K562 (cell line): ENCODE results near the gene IDUA. TPM values are rescaled to one million over a fixed set of nuclear protein-coding genes. Genes with fewer than 3 reads are reported as not detected.

Experiments used
- ATAC-seq: fragments of 200-7000 bp; cut with Tn5 transposase; 3 replicates; pipeline ENCODE4 v1.9.1; 2020; ENCODE audit warnings: moderate library complexity
- BruUV-seq: library from RNA; stranded (reverse); fragments of 400-500 nt; replicated peaks from 2 replicates; lab custom pipeline; 2021; lab: Mats Ljungman, UMichigan
- CTCF ChIA-PET: fragments of 300-600 bp; formaldehyde crosslinking; extraction: SDS; loops from one replicate; lab custom pipeline; 2021; ENCODE audit warnings: low intra/inter-chr PET ratio; lab: Yijun Ruan, JAX
- POLR2A ChIA-PET: fragments of 300-600, 350-650 bp; sonication (Branson Sonifier 250); formaldehyde crosslinking; extraction: SDS; loops from one replicate; lab custom pipeline; 2021; ENCODE audit warnings: antibody characterized with exemption, inconsistent platforms; lab: Yijun Ruan, JAX
- DNase-seq, 4 experiments: peaks; one replicate each; pipeline versions ENCODE4 v3.0.0 to v3.0.0-alpha.2; 2011 to 2018; ENCODE audit warnings: low spot score in 3 of 4, mixed read lengths in 3 of 4; ENCODE audit errors: extremely low read depth in 1 of 4
- FAIRE-seq: peaks from 2 replicates; lab custom pipeline; 2011; peaks lifted over from hg19 to GRCh38; lab: Jason Lieb, UNC
- H2AFZ ChIP-seq: 2 replicates; pipeline ENCODE4 v1.6.0; 2011; ENCODE audit warnings: low read depth, low read length, control low read depth, inconsistent platforms
- H3K27ac ChIP-seq: fragments of 200-600 bp; 3 replicates; pipeline ENCODE4 v1.8.0; 2011; ENCODE audit warnings: low read depth, mild to moderate bottlenecking, control low read depth, inconsistent platforms, low read length, moderate library complexity, mixed read lengths; ENCODE audit errors: extremely low read depth
- H3K27me3 ChIP-seq, 2 experiments: fragments of 300-600 bp in 1 of 2; 2 replicates in 1 of 2; 3 replicates in 1 of 2; pipeline versions ENCODE4 v1.6.0 to v1.8.0; 2011; ENCODE audit warnings: inconsistent platforms in 2 of 2, low read length in 2 of 2, mild to moderate bottlenecking in 1 of 2, mixed read lengths in 1 of 2, moderate library complexity in 1 of 2; ENCODE audit not compliant: control insufficient read depth in 2 of 2, insufficient read depth in 2 of 2
- H3K36me3 ChIP-seq: fragments of 300-600 bp; 3 replicates; pipeline ENCODE4 v1.8.0; 2011; ENCODE audit warnings: mild to moderate bottlenecking, low read length, inconsistent platforms; ENCODE audit not compliant: control insufficient read depth, insufficient read depth
- H3K4me1 ChIP-seq, 2 experiments: fragments of 200-600 bp in 1 of 2; replicated peaks in 1 of 2; 2 replicates in 1 of 2; 3 replicates in 1 of 2; pipeline versions ENCODE4 v1.5.1 to v1.8.0; 2011; ENCODE audit warnings: inconsistent platforms in 2 of 2, low read length in 2 of 2, mild to moderate bottlenecking in 1 of 2, mixed read lengths in 1 of 2, moderate library complexity in 1 of 2; ENCODE audit not compliant: control insufficient read depth in 2 of 2, insufficient read depth in 2 of 2
- H3K4me2 ChIP-seq: 2 replicates; pipeline ENCODE4 v1.6.1; 2011; ENCODE audit warnings: low read length, control low read depth, inconsistent platforms, mixed read lengths; ENCODE audit not compliant: insufficient read depth
- H3K4me3 ChIP-seq: fragments of 200-600 bp; sonication (generic), shearing (Covaris generic); 2 replicates; pipeline ENCODE4 v1.5.1; 2016; ENCODE audit warnings: control low read depth, inconsistent platforms
- H3K79me2 ChIP-seq: fragments of 200-600 bp; 3 replicates; pipeline ENCODE4 v1.8.0; 2011; ENCODE audit warnings: low read length, inconsistent platforms; ENCODE audit not compliant: control insufficient read depth, insufficient read depth
- H3K9ac ChIP-seq, 2 experiments: 2 replicates each; pipeline versions ENCODE4 v1.6.0 to v1.6.1; 2011; ENCODE audit warnings: low read depth in 2 of 2, low read length in 2 of 2, control low read depth in 1 of 2, inconsistent platforms in 1 of 2, mild to moderate bottlenecking in 1 of 2, mixed read lengths in 1 of 2; ENCODE audit not compliant: insufficient read depth in 1 of 2
- H3K9me1 ChIP-seq: one replicate; pipeline ENCODE4 v1.6.0; 2011; ENCODE audit warnings: inconsistent platforms, mild to moderate bottlenecking, low read length, moderate library complexity; ENCODE audit not compliant: control insufficient read depth, insufficient read depth
- H3K9me3 ChIP-seq: replicated peaks from 2 replicates; pipeline ENCODE4 v1.5.1; 2011; ENCODE audit warnings: low read depth, low read length, inconsistent platforms; ENCODE audit not compliant: control insufficient read depth, insufficient read depth
- H4K20me1 ChIP-seq: replicated peaks from 2 replicates; pipeline ENCODE4 v1.6.1; 2011; ENCODE audit warnings: low read length, inconsistent platforms, mixed read lengths; ENCODE audit not compliant: control insufficient read depth, insufficient read depth
- ARID2 ChIP-seq: fragments of 450-650 bp; IDR thresholded peaks from 2 replicates; pipeline ENCODE4 v1.6.1; 2017; ENCODE audit warnings: antibody characterized with exemption, mild to moderate bottlenecking
- GABPA ChIP-seq: fragments of 200-800 bp; sonication (Bioruptor generic); conservative IDR thresholded peaks from 2 replicates; pipeline ENCODE4 v1.6.1; 2016; ENCODE audit warnings: low read depth, missing genetic modification characterization, missing compliant biosample characterization
- GTF2A2 ChIP-seq: IDR thresholded peaks from 2 replicates; pipeline ENCODE4 v1.6.1; 2016; ENCODE audit warnings: mild to moderate bottlenecking, missing genetic modification characterization, missing compliant biosample characterization
- MAFG ChIP-seq: fragments of 450-650 bp; conservative IDR thresholded peaks from 2 replicates; pipeline ENCODE4 v1.6.1; 2016; ENCODE audit warnings: missing genetic modification characterization, missing compliant biosample characterization
- NR2F6 ChIP-seq: fragments of 450-650 bp; formaldehyde crosslinking; IDR thresholded peaks from 2 replicates; pipeline ENCODE4 v1.4.0; 2020; ENCODE audit warnings: mild to moderate bottlenecking
- THRAP3 ChIP-seq: fragments of 450-650 bp; IDR thresholded peaks from 2 replicates; pipeline ENCODE4 v1.6.1; 2016; ENCODE audit warnings: mild to moderate bottlenecking, inconsistent platforms, borderline replicate concordance
- ZKSCAN1 ChIP-seq: fragments of 150-350 bp; IDR thresholded peaks from 2 replicates; pipeline ENCODE4 v1.6.1; 2016; ENCODE audit warnings: low read depth, low read length
- WGBS: fragments of 100-300 bp; shearing (Covaris generic); methylation state at CpG from one replicate; pipeline ENCODE4 v1.1.6; 2016; ENCODE audit warnings: low coverage, mixed read lengths; ENCODE audit not compliant: insufficient coverage; ENCODE audit errors: missing lambda C conversion rate; 5-methylcytosine and 5-hydroxymethylcytosine counted together
- in situ Hi-C: fragments of 300-500 bp; cut with MboI; formaldehyde crosslinking; loops from 4 replicates; pipeline ENCODE4 v1.15.0; 2018; ENCODE audit warnings: inconsistent platforms, mixed read lengths
- intact Hi-C: fragments of 100-400 bp; cut with micrococcal nuclease; formaldehyde crosslinking; loops from 2 replicates; pipeline ENCODE4 v1.14.2; 2022
- polyA plus RNA-seq, 8 experiments: library from polyadenylated mRNA; depleted of rRNA in 4 of 8; stranded (reverse) in 5 of 8; unstranded in 3 of 8; fragments of >200 nt; fragmentation: Nextera tagmentation in 2 of 8; fragmentation: Illumina TruSeq in 1 of 8; extraction: Ambion mirVana in 2 of 8; extraction: Trizol in 1 of 8; gene quantifications; 2 replicates each; pipeline versions ENCODE4 v1.2.1 to v1.2.3, GENCODE V29; 2011 to 2014; ENCODE audit warnings: inconsistent platforms in 1 of 8, missing spikeins in 1 of 8
- total RNA-seq, 7 experiments: library from RNA; depleted of rRNA in 6 of 7; stranded (reverse); fragments of >200 nt in 6 of 7; fragmentation: Illumina TruSeq in 2 of 7; extraction: Trizol in 2 of 7; gene quantifications; 2 replicates each; pipeline versions ENCODE4 v1.2.1 to v1.2.3, GENCODE V29; 2011 to 2021; ENCODE audit warnings: low replicate concordance in 1 of 7
- TF ChIP-seq, protein P1 (sequence below), 2 experiments: fragments of 450-650 bp in 1 of 2; sonication (generic) in 1 of 2; formaldehyde crosslinking in 1 of 2; IDR thresholded peaks in 1 of 2; conservative IDR thresholded peaks in 1 of 2; 2 replicates each; pipeline versions ENCODE4 v1.6.1 to v1.8.1; 2016 to 2023; ENCODE audit warnings: mild to moderate bottlenecking in 2 of 2, moderate library complexity in 2 of 2, inconsistent platforms in 1 of 2, missing genetic modification reagents in 1 of 2
- TF ChIP-seq, protein P2 (sequence below): sonication (generic); formaldehyde crosslinking; IDR thresholded peaks from 2 replicates; pipeline ENCODE4 v1.8.0; 2022; ENCODE audit warnings: mild to moderate bottlenecking, low read depth, missing genetic modification reagents
- TF ChIP-seq, protein P3 (sequence below): sonication (generic); formaldehyde crosslinking; IDR thresholded peaks from 2 replicates; pipeline ENCODE4 v1.8.0; 2023; ENCODE audit warnings: mild to moderate bottlenecking, missing genetic modification reagents
- TF ChIP-seq, protein P4 (sequence below): conservative IDR thresholded peaks from 2 replicates; pipeline ENCODE4 v1.6.1; 2011; ENCODE audit warnings: low read depth, mild to moderate bottlenecking, low read length; ENCODE audit not compliant: control insufficient read depth
- TF ChIP-seq, protein P5 (sequence below), 2 experiments: fragments of 150-350 bp in 1 of 2; IDR thresholded peaks; 2 replicates each; pipeline ENCODE4 v1.6.1; 2012 to 2016; ENCODE audit warnings: low read depth in 2 of 2, low read length in 2 of 2, mild to moderate bottlenecking in 1 of 2, moderate library complexity in 1 of 2

Gene IDUA
- total and polyA plus RNA-seq, 9 of the 15 experiments (the other 6 are each of a cell fraction or from before 2014, with no cell fraction given): 0.04 to 16.1 (median 1.2) TPM

DNA sequence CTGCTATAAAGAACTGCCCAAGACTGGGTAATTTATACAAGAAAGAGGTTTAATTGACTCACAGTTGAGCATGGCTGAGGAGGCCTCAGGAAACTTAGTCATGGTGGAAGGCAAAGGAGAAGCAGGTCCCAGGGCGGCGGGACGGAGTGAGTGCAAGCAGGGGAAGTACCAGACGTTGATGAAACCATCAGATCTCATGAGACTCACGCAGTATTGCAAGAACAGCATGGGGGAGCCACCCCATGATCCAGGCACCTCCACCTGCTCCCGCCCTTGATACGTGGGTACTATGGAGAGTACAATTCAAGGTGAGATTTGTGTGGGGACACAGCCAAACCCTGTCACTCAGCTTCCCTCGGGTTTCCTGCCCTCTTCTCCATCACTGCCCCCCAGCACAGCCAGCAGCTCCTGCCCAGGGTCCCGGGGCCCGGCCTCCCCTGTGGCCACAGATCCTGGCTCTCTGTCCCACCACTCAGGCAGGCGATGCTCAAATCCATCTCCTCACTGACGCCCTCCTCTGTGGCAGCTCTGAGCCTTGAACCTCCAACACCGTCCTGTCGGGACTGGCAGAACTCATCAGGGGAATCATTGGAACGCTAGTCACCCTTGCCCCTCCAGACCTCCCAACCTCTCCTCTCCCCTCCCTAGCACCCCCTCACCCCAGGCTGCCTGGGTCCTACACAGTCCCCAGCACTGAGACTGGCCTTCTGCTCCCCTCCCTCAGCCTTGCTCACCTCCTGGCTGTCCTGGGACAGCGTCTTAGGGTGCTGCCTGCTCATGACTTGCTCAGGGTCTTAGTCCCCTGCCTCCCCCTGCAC lies 62.1 kb downstream of the IDUA start:
- BruUV-seq: no TSS peak
- no peak overlapping the region for H3K27ac ChIP-seq
- peaks cover 7 to 51% of the 10 kb centered on the region in 2 experiments for H3K4me1 ChIP-seq
- no peaks in the 10 kb centered on the region for H3K9me1 ChIP-seq
- H3K27me3 ChIP-seq: peaks cover 31 to 59% of the 10 kb centered on the region in 2 experiments
- ChIA-PET CTCF (no interaction called here), POLR2A (no interaction called here)
- no peak overlapping the region for H3K4me3 ChIP-seq
- H3K9me3 ChIP-seq: peaks cover 3% of the 10 kb centered on the region
- no peak overlapping the region for H3K4me2 ChIP-seq
- H3K36me3 ChIP-seq: no peaks in the 10 kb centered on the region
- H4K20me1 ChIP-seq: no peaks in the 10 kb centered on the region
- DNase-seq (no peak), FAIRE-seq (no peak), ATAC-seq (no peak)
- no peak overlapping the region for H2AFZ ChIP-seq
- WGBS: 19% methylated on average over 16 of the region's 16 CpGs
- intact Hi-C loops: loop anchor here (10.0 kb wide), 1 partner anchor 54 kb away; the partner anchor contains the start of gene SLC26A1
- no peak overlapping the region for H3K9ac ChIP-seq
- no peaks in the 10 kb centered on the region for H3K79me2 ChIP-seq
- in situ Hi-C loops: no loop called here
- TF ChIP-seq, protein P1, sequence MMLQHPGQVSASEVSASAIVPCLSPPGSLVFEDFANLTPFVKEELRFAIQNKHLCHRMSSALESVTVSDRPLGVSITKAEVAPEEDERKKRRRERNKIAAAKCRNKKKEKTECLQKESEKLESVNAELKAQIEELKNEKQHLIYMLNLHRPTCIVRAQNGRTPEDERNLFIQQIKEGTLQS (IDR thresholded peaks at IDR 0.05): no peak
- TF ChIP-seq, protein P1 (CRISPR knock-in tag; conservative IDR thresholded peaks at IDR 0.05): no peak
- no peak for TF ChIP-seq GABPA
- TF ChIP-seq GTF2A2 (tag): no peak
- no peak for TF ChIP-seq NR2F6 (CRISPR knock-in tag)
- TF ChIP-seq, protein P2, sequence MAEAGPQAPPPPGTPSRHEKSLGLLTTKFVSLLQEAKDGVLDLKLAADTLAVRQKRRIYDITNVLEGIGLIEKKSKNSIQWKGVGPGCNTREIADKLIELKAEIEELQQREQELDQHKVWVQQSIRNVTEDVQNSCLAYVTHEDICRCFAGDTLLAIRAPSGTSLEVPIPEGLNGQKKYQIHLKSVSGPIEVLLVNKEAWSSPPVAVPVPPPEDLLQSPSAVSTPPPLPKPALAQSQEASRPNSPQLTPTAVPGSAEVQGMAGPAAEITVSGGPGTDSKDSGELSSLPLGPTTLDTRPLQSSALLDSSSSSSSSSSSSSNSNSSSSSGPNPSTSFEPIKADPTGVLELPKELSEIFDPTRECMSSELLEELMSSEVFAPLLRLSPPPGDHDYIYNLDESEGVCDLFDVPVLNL: no peak
- no peak for TF ChIP-seq MAFG (tag)
- TF ChIP-seq THRAP3: no peak
- TF ChIP-seq, protein P3, sequence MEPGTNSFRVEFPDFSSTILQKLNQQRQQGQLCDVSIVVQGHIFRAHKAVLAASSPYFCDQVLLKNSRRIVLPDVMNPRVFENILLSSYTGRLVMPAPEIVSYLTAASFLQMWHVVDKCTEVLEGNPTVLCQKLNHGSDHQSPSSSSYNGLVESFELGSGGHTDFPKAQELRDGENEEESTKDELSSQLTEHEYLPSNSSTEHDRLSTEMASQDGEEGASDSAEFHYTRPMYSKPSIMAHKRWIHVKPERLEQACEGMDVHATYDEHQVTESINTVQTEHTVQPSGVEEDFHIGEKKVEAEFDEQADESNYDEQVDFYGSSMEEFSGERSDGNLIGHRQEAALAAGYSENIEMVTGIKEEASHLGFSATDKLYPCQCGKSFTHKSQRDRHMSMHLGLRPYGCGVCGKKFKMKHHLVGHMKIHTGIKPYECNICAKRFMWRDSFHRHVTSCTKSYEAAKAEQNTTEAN: no peak
- TF ChIP-seq ARID2: no peak
- no peak for TF ChIP-seq ZKSCAN1
- TF ChIP-seq, protein P4, sequence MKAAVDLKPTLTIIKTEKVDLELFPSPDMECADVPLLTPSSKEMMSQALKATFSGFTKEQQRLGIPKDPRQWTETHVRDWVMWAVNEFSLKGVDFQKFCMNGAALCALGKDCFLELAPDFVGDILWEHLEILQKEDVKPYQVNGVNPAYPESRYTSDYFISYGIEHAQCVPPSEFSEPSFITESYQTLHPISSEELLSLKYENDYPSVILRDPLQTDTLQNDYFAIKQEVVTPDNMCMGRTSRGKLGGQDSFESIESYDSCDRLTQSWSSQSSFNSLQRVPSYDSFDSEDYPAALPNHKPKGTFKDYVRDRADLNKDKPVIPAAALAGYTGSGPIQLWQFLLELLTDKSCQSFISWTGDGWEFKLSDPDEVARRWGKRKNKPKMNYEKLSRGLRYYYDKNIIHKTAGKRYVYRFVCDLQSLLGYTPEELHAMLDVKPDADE: no peak
- TF ChIP-seq, protein P5, sequence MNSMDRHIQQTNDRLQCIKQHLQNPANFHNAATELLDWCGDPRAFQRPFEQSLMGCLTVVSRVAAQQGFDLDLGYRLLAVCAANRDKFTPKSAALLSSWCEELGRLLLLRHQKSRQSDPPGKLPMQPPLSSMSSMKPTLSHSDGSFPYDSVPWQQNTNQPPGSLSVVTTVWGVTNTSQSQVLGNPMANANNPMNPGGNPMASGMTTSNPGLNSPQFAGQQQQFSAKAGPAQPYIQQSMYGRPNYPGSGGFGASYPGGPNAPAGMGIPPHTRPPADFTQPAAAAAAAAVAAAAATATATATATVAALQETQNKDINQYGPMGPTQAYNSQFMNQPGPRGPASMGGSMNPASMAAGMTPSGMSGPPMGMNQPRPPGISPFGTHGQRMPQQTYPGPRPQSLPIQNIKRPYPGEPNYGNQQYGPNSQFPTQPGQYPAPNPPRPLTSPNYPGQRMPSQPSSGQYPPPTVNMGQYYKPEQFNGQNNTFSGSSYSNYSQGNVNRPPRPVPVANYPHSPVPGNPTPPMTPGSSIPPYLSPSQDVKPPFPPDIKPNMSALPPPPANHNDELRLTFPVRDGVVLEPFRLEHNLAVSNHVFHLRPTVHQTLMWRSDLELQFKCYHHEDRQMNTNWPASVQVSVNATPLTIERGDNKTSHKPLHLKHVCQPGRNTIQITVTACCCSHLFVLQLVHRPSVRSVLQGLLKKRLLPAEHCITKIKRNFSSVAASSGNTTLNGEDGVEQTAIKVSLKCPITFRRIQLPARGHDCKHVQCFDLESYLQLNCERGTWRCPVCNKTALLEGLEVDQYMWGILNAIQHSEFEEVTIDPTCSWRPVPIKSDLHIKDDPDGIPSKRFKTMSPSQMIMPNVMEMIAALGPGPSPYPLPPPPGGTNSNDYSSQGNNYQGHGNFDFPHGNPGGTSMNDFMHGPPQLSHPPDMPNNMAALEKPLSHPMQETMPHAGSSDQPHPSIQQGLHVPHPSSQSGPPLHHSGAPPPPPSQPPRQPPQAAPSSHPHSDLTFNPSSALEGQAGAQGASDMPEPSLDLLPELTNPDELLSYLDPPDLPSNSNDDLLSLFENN (IDR thresholded peaks at IDR 0.05; ENCODE audit: low read depth in 2 of 2, low read length in 2 of 2): no peak
